ENCODE measurements around the gene METTL17. TPM values are rescaled to one million over a fixed set of nuclear protein-coding genes. Genes with fewer than 3 reads are reported as not detected.

METTL17 gene
- total and polyA plus RNA-seq, 10 donors, result 58.9 to 119 (median 77.6) TPM

DNA sequence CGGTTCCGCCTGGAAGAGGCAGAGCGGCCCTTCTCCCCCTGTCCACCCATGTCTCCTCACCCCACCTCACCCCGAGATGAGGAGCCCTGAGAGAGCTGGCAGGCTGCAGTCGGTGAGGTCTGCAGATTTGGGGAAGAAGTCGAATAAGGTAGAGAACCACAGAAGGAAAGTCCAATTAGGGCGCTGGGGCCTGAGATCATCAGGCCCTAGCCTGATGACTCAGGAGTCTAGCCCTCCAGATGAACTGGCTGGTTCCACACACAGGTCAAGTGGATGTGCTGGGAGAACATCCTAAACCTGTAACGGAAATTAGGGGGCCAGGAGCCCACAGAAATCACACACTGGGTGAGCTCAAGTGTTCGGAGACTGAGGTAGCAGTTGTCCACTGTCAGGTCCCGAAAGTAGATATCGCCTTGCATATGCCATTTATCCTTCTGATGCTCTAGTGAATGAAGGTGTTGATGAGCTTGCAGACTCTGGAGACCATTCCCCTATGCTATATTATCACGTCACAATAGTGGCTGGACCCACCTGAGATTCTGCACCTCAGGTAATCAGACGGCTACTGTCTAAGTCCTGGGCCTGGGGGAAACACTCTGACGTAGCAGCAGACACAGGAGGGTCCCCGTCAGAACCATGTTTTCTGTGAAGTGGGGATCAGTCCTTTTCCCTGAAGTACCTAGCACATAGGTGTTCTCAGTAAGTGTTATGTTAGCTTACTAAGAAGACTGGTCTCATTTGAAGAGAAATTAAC is 886 bp upstream of the METTL17 start:
- 76 to 88% (median 77%) methylated on average over 15 of the region's 15 CpGs for WGBS, 5 donors
- peaks cover 16 to 46% (median 35%) of the 10 kb centered on the region in 6 donors for H3K4me1 ChIP-seq
- DNase-seq, result no peak
- intact Hi-C loops (cut with DNase I; ENCODE audit: low total_unique reads), result no loop called here
- peak overlapping the region in 7 of 8 donors; percentile 76 to 99 (median 93) for H3K4me3 ChIP-seq
- TF ChIP-seq, protein P1, sequence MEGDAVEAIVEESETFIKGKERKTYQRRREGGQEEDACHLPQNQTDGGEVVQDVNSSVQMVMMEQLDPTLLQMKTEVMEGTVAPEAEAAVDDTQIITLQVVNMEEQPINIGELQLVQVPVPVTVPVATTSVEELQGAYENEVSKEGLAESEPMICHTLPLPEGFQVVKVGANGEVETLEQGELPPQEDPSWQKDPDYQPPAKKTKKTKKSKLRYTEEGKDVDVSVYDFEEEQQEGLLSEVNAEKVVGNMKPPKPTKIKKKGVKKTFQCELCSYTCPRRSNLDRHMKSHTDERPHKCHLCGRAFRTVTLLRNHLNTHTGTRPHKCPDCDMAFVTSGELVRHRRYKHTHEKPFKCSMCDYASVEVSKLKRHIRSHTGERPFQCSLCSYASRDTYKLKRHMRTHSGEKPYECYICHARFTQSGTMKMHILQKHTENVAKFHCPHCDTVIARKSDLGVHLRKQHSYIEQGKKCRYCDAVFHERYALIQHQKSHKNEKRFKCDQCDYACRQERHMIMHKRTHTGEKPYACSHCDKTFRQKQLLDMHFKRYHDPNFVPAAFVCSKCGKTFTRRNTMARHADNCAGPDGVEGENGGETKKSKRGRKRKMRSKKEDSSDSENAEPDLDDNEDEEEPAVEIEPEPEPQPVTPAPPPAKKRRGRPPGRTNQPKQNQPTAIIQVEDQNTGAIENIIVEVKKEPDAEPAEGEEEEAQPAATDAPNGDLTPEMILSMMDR (IDR thresholded peaks at IDR 0.05 in 8 of 11, conservative IDR thresholded peaks at IDR 0.05 in 3 of 11), result no peak
- TF ChIP-seq POLR2A (IDR thresholded peaks at IDR 0.05) (no peak), POLR2AphosphoS5 (IDR thresholded peaks at IDR 0.05) (no peak)
- H3K27ac ChIP-seq, result peak overlapping the region; percentile 58 to 89 (median 86)
- H3K36me3 ChIP-seq, result peaks cover 0 to 30% (median 24%) of the 10 kb centered on the region in 6 donors
- H3K9me3 ChIP-seq, result no peaks in the 10 kb centered on the region
- no peaks in the 10 kb centered on the region for H3K27me3 ChIP-seq (replicated peaks in 1 of 7)

DNA sequence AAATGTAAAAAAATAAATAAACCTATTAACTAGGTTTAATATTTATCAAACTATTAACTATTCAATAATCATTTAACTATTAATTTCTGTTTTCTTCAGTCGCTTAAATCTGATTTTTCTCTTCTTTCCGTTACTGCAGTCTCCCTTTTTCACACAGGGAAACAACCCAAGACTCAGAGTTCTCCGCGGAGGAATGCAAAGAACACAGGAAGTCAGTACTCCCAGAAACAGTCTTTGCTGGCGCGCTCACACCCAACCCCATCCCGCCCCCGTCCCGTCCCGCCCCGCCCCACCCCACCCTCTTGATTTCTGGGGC is 351 bp upstream of the METTL17 start:
- H3K9me3 ChIP-seq, result no peaks in the 10 kb centered on the region
- peaks cover 16 to 46% (median 35%) of the 10 kb centered on the region in 6 donors for H3K4me1 ChIP-seq
- intact Hi-C loops (cut with DNase I; ENCODE audit: low total_unique reads), result no loop called here
- no peak for DNase-seq
- TF ChIP-seq POLR2AphosphoS5 (IDR thresholded peaks at IDR 0.05) (no peak), POLR2A (IDR thresholded peaks at IDR 0.05) (no peak)
- TF ChIP-seq, protein P1 (IDR thresholded peaks at IDR 0.05 in 8 of 11, conservative IDR thresholded peaks at IDR 0.05 in 3 of 11), result no peak
- H3K27ac ChIP-seq, result peak overlapping the region; percentile 58 to 89 (median 86)
- 0 to 2% (median 1%) methylated on average over 11 of the region's 11 CpGs for WGBS, 5 donors
- peak overlapping the region in 7 of 8 donors; percentile 76 to 99 (median 93) for H3K4me3 ChIP-seq
- H3K36me3 ChIP-seq, result peaks cover 0 to 35% (median 29%) of the 10 kb centered on the region in 6 donors
- H3K27me3 ChIP-seq (replicated peaks in 1 of 7), result no peaks in the 10 kb centered on the region

DNA sequence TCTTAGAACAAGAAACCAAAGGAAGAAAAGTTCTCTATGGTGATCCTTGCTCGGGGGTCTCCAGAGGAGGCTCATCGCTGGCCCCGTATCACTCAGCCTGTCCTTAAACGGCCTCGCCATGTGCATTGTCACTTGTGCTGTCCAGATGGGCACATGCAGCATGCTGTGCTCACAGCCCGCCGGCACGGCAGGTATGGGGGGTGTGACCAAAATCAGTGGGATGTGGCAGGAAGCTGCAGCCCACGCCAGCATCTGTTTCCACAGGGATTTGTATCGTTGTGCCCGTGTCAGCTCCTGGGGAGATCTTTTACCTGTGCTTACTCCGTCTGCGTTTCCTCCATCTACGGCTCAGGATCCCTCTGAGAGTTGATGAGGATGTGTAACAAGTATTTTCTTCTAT is 6.7 kb downstream of the METTL17 start:
- peaks cover 2 to 69% (median 60%) of the 10 kb centered on the region in 6 donors for H3K36me3 ChIP-seq
- 89 to 96% (median 92%) methylated on average over 14 of the region's 14 CpGs for WGBS, 5 donors
- H3K4me1 ChIP-seq, result peaks cover 1 to 13% (median 8%) of the 10 kb centered on the region in 6 donors
- intact Hi-C loops (cut with DNase I; ENCODE audit: low total_unique reads), result no loop called here
- no peaks in the 10 kb centered on the region for H3K9me3 ChIP-seq
- H3K4me3 ChIP-seq, result no peak overlapping the region
- TF ChIP-seq, protein P1 (IDR thresholded peaks at IDR 0.05 in 8 of 11, conservative IDR thresholded peaks at IDR 0.05 in 3 of 11), result no peak
- TF ChIP-seq POLR2A (IDR thresholded peaks at IDR 0.05) (no peak), POLR2AphosphoS5 (IDR thresholded peaks at IDR 0.05) (peak in 1 of 3 donors; percentile 17)
- H3K27ac ChIP-seq, result no peak overlapping the region
- H3K27me3 ChIP-seq (replicated peaks in 1 of 7), result no peaks in the 10 kb centered on the region
- no peak for DNase-seq

DNA sequence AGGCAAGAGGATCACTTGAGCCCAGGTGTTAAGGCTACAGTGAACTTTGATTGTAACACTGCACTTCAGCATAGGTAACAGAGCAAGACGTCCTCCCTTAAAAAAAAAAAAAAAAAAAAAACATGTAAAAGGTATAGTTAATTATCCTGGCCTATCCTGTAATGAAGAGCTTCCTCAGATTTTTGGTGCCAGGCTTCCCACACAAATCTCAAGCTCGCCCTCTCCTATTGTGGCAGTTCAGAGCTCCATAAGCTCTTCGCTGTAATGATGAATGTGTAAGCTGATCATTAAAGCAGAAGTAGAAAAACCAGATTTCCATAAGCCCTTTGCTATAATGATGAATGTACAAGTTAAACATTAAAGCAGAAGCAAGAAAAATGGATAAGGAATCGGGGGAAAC is 7.3 kb downstream of the METTL17 start:
- TF ChIP-seq, protein P1 (IDR thresholded peaks at IDR 0.05 in 8 of 11, conservative IDR thresholded peaks at IDR 0.05 in 3 of 11), result no peak
- TF ChIP-seq POLR2A (IDR thresholded peaks at IDR 0.05) (no peak), POLR2AphosphoS5 (IDR thresholded peaks at IDR 0.05) (no peak)
- Histone ChIP-seq H3K36me3 (peaks cover 2 to 63% (median 54%) of the 10 kb centered on the region in 6 donors), H3K27ac (no peak overlapping the region), H3K4me1 (peaks cover 0 to 7% (median 2%) of the 10 kb centered on the region in 6 donors), H3K4me3 (no peak overlapping the region), H3K9me3 (no peaks in the 10 kb centered on the region), H3K27me3 (replicated peaks in 1 of 7) (no peaks in the 10 kb centered on the region)
- no peak for DNase-seq
- intact Hi-C loops (cut with DNase I; ENCODE audit: low total_unique reads), result no loop called here
- WGBS, 5 donors, result 66 to 92% (median 80%) methylated on average over 4 of the region's 4 CpGs
